NCI-H345 treated with DMSO at 0.1 percent for 48 hours (cell line): ENCODE data around the gene MIB1.

Source experiments
- DNase-seq: peaks from one replicate; lab custom pipeline; 2025; ENCODE audit not compliant: unreplicated experiment; lab: John Stamatoyannopoulos, UW

Gene MIB1

GRCh38 chr18:21868770-21869169 is 128.2 kb downstream of the MIB1 start:
- DNase-seq, result no peak

- no peak for DNase-seq
Observed at GRCh38 chr18:21889570-21889969, 149.0 kb downstream of the MIB1 start.

DNA sequence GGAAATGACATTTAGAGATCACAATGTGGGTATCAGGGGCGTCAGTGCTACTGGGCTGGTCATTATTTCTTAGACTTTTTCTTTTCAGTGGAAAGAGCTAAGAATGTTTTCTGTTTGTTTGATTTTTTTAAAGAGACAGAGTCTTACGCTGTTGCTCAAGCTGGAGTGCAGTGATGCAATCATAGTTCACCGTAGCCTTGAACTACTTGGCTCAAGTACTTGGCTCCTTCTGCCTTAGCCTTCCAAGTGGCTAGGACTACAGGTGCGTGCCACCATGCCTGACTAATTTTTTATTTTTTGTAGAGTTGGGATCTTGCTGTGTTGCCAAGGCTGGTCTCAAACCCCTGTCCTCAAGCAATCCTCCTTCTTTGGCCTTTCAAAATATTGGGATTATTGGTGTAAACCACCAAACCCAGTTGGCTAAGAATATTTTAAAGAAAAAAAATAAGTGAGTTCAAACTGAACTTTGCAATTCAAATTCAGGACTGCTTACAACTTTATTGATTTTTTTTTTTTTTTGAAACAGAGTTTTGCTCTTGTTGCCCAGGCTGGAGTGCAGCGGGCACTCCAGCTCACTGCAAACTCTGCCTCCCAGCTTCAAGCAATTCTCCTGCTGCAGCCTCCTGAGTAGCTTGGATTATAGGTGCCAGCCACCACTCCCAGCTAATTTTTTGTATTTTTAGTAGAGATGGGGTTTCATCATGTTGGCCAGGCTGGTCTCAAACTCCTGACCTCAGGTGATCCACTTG is 154.2 kb downstream of the MIB1 start:
- no peak for DNase-seq

- no peak for DNase-seq
Observed at GRCh38 chr18:21896732-21897336, 156.2 kb downstream of the MIB1 start.

DNA sequence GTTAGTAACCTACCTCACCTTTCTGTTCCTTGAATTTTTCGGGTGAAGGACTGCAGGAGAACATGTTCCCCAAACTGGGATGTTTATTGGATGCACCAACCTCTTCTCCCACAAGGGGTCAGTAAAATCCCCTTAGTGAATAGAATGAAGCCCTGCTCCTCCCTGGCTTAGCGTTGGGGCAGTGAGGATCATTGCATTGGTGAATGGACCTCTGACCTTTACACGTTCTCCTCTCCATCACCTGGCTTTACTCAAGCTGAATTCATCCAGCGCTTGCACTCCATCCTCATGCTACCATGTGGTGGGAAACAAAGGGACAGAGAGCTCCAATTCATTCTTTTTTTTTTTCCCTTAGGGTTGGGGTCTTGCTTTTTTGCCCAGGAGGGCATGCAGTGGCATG is 157.2 kb downstream of the MIB1 start:
- DNase-seq, result no peak

GRCh38 chr18:21900605-21901352 is 160.2 kb downstream of the MIB1 start:
- DNase-seq, result no peak

DNA sequence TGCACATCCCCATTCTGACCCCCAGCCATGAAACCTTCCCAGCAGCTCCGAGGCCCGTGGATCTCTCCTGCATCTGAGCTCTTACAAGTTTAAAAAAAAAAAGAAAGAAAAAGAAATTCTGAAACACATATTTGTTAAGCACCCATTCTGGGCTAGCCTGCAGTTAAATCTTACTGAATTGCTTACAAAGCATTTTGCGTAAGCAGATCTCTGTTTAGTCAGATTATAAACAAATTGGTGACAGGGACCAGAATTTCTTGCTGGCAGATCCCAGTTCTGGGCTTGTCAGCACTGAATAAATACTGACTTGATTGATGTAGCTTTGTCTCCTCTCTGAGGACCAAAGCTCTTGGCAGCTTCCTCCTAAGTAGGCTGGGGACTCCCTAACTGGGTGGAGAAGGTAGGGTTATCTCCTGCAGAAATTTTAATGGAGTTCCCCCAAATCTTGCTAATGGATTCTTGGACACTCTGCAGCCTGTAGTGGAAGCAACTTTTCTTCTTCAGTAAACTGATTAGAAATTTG is 160.9 kb downstream of the MIB1 start:
- no peak for DNase-seq

DNA sequence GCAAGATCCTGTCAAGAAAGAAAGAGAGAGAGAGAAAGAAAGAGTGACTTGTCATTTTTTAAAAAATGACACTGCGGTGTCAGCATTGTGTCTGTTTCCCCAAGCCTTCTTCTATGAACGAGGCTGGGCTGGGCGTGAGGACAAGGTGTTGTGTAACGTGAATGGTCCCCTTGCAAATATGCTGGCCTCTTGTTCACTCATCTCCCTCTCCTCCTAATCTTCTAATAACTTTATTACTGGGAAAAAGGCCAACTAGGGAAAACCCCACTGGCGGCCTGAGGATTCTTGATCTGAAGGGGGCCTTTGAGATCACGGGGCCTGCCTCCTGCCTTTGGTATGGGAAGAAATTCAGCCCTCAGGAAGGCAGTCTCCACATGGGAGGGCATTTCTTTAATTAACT is 163.1 kb downstream of the MIB1 start:
- DNase-seq, result no peak

GRCh38 chr18:21904856-21905255 is 164.3 kb downstream of the MIB1 start:
- DNase-seq, result no peak

GRCh38 chr18:21907451-21907850 is 166.9 kb downstream of the MIB1 start:
- no peak for DNase-seq

DNA sequence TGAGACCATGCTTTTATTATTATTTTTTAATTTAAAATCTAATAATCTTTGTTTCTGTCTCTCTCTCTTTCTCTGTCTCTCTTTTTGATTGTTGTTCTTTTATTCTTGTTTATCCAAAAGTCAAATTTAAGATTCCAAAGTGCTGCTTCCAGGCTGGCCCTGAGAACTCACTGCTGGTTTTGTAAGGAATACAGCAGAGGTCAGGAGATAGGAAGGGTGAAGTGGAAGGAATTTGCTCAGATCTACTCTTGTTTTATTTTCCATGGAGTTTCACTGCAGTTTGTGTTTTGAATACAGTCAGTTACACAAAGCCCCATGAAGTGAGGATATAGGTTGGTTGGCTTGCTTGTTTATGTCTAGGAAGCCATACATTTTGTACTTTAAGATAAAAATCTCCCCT is 168.1 kb downstream of the MIB1 start:
- DNase-seq, result no peak

- no peak for DNase-seq
Observed at GRCh38 chr18:21910906-21911305, 170.3 kb downstream of the MIB1 start.

DNA sequence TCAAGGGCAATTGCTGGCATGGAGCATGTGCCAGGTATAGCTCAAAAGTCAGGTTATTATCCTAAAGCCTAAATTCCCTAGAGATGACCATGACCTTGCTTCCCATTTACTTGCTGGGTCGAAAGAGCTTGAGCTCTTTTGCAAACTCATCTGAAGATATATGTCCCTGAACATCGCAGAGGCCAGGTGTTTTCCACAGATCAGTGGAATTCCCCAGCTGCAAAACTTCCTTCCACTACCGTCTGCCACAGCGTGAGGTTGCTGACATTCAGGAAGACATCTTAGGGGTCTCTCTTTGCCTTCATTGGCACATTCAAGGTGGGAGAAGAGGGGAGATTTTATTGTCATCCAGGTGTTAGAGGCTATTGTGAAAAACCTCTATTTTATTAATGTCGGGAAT is 171.0 kb downstream of the MIB1 start:
- DNase-seq, result no peak

DNA sequence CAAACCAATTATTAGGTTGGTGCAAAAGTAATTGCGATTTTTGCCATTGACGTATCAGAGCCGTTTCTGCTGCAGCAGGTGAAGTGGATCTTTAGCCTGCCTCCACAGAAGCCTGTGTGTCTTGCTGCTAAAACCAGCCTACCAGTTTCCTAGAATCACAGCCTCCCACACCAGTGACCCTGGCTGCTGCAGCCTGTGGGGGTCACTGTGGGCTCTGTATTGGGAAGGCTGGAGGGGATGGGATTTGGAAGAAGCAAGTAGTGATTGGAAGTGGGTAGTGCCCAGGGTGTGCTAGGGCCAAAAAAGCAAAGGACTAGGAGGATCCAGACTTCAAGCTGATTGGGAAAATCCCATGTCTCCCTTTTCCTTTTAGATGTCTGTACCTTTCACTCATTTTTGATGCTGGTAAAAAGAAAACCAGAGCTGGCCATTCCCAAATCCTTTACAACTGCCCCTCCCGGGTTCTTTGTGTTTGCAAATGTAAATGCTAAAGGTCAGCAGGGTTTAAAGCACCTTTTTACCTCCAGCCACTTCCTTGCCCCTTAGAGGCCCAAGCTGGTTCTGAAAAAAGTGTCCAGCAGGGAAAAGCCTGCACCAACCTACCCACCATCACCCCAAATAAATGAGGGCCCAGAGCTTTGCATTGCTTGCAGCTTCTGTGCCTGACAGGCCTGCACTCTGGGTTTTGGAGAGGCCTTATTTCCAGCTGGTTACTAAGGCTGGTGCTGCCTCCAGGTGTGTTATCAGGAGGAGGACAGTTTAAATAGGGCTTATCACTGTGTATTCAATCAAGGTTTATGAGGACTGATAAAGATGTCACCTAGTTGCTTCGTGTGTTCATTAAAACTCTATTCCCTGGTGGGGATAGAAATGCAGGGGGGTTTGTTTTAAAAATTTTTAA is 172.0 kb downstream of the MIB1 start:
- DNase-seq, result no peak

DNA sequence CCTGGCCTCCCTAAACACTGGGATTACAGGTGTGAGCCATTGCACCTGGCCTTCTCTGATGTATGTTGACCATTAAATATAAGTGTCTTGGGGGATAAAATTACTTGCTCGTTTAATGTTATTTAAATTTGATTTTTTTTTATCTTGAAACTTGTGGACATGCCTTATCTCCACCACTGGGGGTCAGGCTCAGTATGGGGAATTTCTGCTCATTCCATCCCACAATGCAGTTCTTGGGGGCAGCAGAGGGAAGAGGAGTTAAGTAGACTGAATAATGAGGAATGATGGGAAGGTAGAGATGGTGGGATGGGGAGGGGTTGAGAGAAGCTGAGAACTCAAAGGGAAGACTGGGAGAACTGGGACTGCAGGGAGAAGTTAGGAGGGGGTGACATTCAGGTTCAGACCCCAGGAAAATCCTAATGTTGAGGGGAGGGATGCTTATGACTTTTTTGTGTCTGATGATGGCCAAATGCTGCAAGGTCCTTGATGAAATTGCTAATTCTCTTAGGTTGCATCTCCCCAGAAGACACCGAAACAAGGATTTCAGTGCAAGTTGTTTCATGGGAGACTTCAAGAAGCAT is 174.2 kb downstream of the MIB1 start:
- no peak for DNase-seq

GRCh38 chr18:21915546-21915945 is 175.0 kb downstream of the MIB1 start:
- DNase-seq, result no peak

DNA sequence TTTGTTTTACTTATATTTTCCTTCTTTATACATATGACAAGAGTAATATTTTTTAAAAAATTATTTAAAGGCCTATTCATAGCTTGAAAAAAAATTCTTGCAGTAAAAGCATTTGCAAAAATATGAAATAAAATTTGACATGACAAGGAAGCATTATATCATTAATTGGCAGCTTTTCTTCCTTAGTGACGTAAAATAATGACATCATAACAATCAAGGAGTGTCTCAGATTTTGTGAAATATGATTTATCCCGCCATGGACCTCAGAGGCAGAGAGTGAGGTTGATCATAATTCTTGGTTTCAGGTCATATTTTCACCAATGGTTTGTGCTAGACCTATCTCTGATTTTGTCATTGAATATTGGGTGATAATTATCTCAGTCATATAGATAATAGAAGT is 176.0 kb downstream of the MIB1 start:
- DNase-seq, result no peak

- no peak for DNase-seq
Observed at GRCh38 chr18:21918693-21919092, 178.1 kb downstream of the MIB1 start.
